Esophagus muscularis mucosa (tissue), 4 donors: ENCODE results near the gene OR11H6. TPM values are rescaled to one million over a fixed set of nuclear protein-coding genes. Genes with fewer than 3 reads are reported as not detected.
"Not testable (repeated sequence)": the region's sequence is repeated elsewhere in the genome, so short reads cannot be mapped to it uniquely, and the experiment has no call there.

Source experiments
- DNase-seq: peaks from one replicate; pipeline ENCODE4 v3.0.0-alpha.2; 2017; ENCODE audit errors: extremely low spot score
- H3K27ac ChIP-seq, 4 donors: fragments of 200-600 bp; sonication (generic); replicated peaks in 1 of 4; 1 replicate in 3 of 4; 2 replicates in 1 of 4; pipeline ENCODE4 v1.5.1; 2016 to 2019; ENCODE audit warnings: mild to moderate bottlenecking in 1 of 4
- H3K27me3 ChIP-seq, 4 donors: fragments of 200-600 bp; sonication (generic); one replicate each; pipeline versions ENCODE4 v1.5.1 to v1.6.0; 2016 to 2019
- H3K36me3 ChIP-seq, 4 donors: fragments of 200-600 bp; sonication (generic); one replicate each; pipeline ENCODE4 v1.5.1; 2016 to 2019
- H3K4me1 ChIP-seq, 4 donors: fragments of 200-600 bp; sonication (generic); one replicate each; pipeline ENCODE4 v1.5.1; 2016 to 2019
- H3K4me3 ChIP-seq, 4 donors: fragments of 200-600 bp; sonication (generic); 1 replicate in 2 of 4; 2 replicates in 2 of 4; pipeline ENCODE4 v1.5.1; 2016 to 2019; ENCODE audit warnings: mild to moderate bottlenecking in 4 of 4, moderate library complexity in 1 of 4
- H3K9me3 ChIP-seq, 4 donors: fragments of 200-600 bp; sonication (generic); 1 replicate in 3 of 4; 2 replicates in 1 of 4; pipeline ENCODE4 v1.5.1; 2016 to 2019
- CTCF ChIP-seq, 3 experiments: fragments of 200-600 bp in 2 of 3; fragments of 450-650 bp in 1 of 3; sonication (generic) in 2 of 3; IDR thresholded peaks; one replicate each; pipeline ENCODE4 v1.5.1; 2017 to 2019; ENCODE audit warnings: antibody characterized with exemption in 3 of 3, mild to moderate bottlenecking in 2 of 3, moderate library complexity in 1 of 3
- EP300 ChIP-seq: sonication (generic); formaldehyde crosslinking; IDR thresholded peaks from one replicate; pipeline ENCODE4 v1.6.1; 2017; ENCODE audit warnings: antibody characterized with exemption
- POLR2A ChIP-seq: fragments of 450-650 bp; IDR thresholded peaks from one replicate; pipeline ENCODE4 v1.6.1; 2017; ENCODE audit warnings: antibody characterized with exemption, moderate library complexity, mild to moderate bottlenecking, low read depth
- POLR2AphosphoS5 ChIP-seq, 2 donors: sonication (generic); formaldehyde crosslinking; IDR thresholded peaks; one replicate each; pipeline ENCODE4 v1.6.1; 2017; ENCODE audit warnings: antibody characterized with exemption in 2 of 2
- WGBS: methylation state at CpG from one replicate; pipeline ENCODE4 v1.1.5; 2018; 5-methylcytosine and 5-hydroxymethylcytosine counted together
- intact Hi-C: fragments of 100-400 bp; cut with DNase I; formaldehyde crosslinking; loops from one replicate; pipeline ENCODE4 v1.15.1; 2023
- total RNA-seq, 4 donors: library from RNA; depleted of rRNA; stranded (reverse); fragments of >200 nt; gene quantifications; one replicate each; pipeline versions ENCODE4 v1.1.0 to v1.2.1, GENCODE V29; 2016

The OR11H6 gene
- total RNA-seq, 4 donors from 2014 or later = not detected

DNA sequence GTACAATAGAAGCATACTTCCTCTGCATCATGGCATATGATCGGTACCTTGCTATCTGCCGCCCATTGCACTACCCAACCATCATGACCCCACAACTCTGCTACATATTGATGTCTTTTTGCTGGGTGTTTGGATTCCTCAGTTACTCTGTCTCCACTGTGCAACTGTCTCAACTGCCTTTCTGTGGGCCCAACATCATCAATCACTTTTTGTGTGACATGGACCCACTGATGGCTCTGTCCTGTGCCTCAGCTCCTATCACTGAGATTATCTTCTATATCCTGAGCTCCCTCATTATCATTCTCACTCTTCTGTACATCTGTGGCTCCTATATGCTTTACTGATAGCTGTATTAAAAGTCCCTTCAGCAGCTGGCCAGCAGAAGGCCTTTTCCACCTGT, 13.9 kb upstream of the OR11H6 start:
- 78% methylated on average over 2 of the region's 2 CpGs for WGBS
- Histone ChIP-seq H3K4me1 (no peaks in the 10 kb centered on the region), H3K36me3 (no peaks in the 10 kb centered on the region), H3K9me3 (peaks cover 0 to 3% (median 2%) of the 10 kb centered on the region in 4 donors), H3K27ac (no peak overlapping the region), H3K4me3 (no peak overlapping the region), H3K27me3 (no peaks in the 10 kb centered on the region)
- TF ChIP-seq CTCF (IDR thresholded peaks at IDR 0.05) (no peak), POLR2AphosphoS5 (IDR thresholded peaks at IDR 0.05) (no peak), EP300 (no peak), POLR2A (no peak)
- no peak for DNase-seq
- intact Hi-C loops = no loop called here

- intact Hi-C loops, H3K4me3 ChIP-seq, DNase-seq, H3K27me3 ChIP-seq, H3K4me1 ChIP-seq, H3K27ac ChIP-seq, H3K36me3 ChIP-seq: not testable (repeated sequence)
- H3K9me3 ChIP-seq = peaks cover 0 to 11% (median 8%) of the 10 kb centered on the region in 4 donors
- WGBS = 85% methylated on average over 4 of the region's 28 CpGs
Measured at GRCh38 chr14:20212406-20212805, 11.1 kb upstream of the OR11H6 start.

DNA sequence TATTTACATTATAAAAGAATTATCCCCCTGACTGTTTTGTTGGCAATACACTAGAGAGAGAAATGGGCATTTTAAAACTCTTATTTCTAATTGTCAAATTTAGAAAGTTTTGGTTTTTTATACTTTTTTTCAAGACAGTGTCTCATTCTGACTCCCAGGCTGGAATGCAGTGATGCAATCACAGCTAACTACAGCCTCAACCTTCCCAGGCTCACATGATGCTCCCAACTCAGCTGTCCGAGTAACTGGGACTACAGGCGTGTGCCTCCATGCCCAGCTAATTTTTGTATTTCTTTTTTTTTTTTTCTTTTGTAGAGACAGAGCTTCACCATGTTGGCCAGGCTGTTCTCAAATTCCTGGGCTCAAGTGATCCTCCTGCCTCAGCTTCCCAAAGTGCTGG, 8.3 kb upstream of the OR11H6 start:
- Histone ChIP-seq H3K36me3 (no peaks in the 10 kb centered on the region), H3K4me3 (no peak overlapping the region), H3K27me3 (no peaks in the 10 kb centered on the region), H3K4me1 (no peaks in the 10 kb centered on the region), H3K9me3 (peaks cover 0 to 11% (median 8%) of the 10 kb centered on the region in 4 donors), H3K27ac (no peak overlapping the region)
- WGBS = 78% methylated on average over 2 of the region's 2 CpGs
- DNase-seq = no peak
- TF ChIP-seq EP300 (no peak), POLR2A (no peak), POLR2AphosphoS5 (IDR thresholded peaks at IDR 0.05) (no peak), CTCF (IDR thresholded peaks at IDR 0.05) (no peak)
- intact Hi-C loops = no loop called here

DNA sequence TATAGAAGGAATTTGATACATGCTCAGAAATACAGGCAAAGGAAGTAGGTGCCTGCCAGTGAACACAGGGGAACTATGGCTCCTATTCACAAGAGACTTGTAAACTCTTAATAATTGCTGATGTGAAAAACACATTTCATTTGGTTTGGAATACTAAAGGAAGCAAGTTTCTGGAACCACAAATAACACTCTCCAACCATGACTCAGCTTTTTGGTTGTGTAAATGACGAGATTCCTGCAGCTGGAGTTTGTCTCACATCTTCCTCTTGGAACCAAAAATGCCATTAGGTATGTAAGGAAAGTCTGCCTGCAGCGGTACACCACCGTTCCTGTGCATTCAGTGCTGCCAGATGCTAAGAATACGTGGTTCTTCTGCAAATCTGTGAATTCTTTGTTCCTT, 4.5 kb upstream of the OR11H6 start:
- intact Hi-C loops = no loop called here
- Histone ChIP-seq H3K27ac (no peak overlapping the region), H3K36me3 (no peaks in the 10 kb centered on the region), H3K27me3 (no peaks in the 10 kb centered on the region), H3K4me1 (no peaks in the 10 kb centered on the region), H3K4me3 (no peak overlapping the region), H3K9me3 (peaks cover 0 to 11% (median 8%) of the 10 kb centered on the region in 4 donors)
- DNase-seq = no peak
- WGBS = 47% methylated on average over 4 of the region's 4 CpGs
- TF ChIP-seq CTCF (IDR thresholded peaks at IDR 0.05) = no peak
- TF ChIP-seq POLR2A = no peak
- no peak for TF ChIP-seq EP300
- TF ChIP-seq POLR2AphosphoS5 (IDR thresholded peaks at IDR 0.05) = no peak

- WGBS = 75% methylated on average over 1 of the region's 1 CpG
- no peak within 1 kb of the TSS for H3K4me3 ChIP-seq
- no peak for DNase-seq
- intact Hi-C loops = no loop called here
- no peak within 1 kb of the TSS for H3K27ac ChIP-seq
- H3K4me1 ChIP-seq = no peaks in the 10 kb centered on the region
- H3K27me3 ChIP-seq = no peaks in the 10 kb centered on the region
- H3K36me3 ChIP-seq = no peaks in the 10 kb centered on the region
- peaks cover 0 to 10% (median 6%) of the 10 kb centered on the region in 4 donors for H3K9me3 ChIP-seq
- no peak for TF ChIP-seq POLR2A
- no peak for TF ChIP-seq CTCF (IDR thresholded peaks at IDR 0.05)
- TF ChIP-seq EP300 = no peak
- TF ChIP-seq POLR2AphosphoS5 (IDR thresholded peaks at IDR 0.05) = no peak
Measured at GRCh38 chr14:20228681-20229080, 5.2 kb downstream of the OR11H6 start, which contains the start of gene OR11H7. Gene OR11H7, plus strand, starts transcription at chr14:20228981.

DNA sequence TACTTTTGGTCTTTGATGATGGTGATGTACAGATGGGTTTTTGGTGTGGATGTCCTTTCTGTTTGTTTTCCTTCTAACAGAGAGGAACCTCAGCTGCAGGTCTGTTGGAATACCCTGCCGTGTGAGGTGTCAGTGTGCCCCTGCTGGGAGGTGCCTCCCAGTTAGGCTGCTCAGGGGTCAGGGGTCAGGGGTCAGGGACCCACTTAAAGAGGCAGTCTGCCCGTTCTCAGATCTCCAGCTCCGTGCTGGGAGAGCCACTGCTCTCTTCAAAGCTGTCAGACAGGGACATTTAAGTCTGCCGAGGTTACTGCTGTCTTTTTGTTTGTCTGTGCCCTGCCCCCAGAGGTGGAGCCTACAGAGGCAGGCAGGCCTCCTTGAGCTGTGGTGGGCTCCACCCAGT, 11.9 kb downstream of the OR11H6 start:
- intact Hi-C loops, H3K36me3 ChIP-seq, H3K4me1 ChIP-seq, H3K27ac ChIP-seq, H3K27me3 ChIP-seq, H3K4me3 ChIP-seq, DNase-seq, H3K9me3 ChIP-seq: not testable (repeated sequence)
- WGBS = no CpG with 5 or more reads among the region's 4 CpGs
